Activated T-cell treated with anti-CD3 and anti-CD28 coated beads, Interleukin-2, amount 50 U/mL, for 1 hour (primary cell): ENCODE measurements around the gene FBN3.
"Not testable (repeated sequence)": the region's sequence is repeated elsewhere in the genome, so short reads cannot be mapped to it uniquely, and the experiment has no call there.

ENCODE experiments used
- DNase-seq: peaks from one replicate; pipeline ENCODE4 v3.0.0-alpha.2; 2020

FBN3 gene

GRCh38 chr19:8046569-8047165, 102.7 kb downstream of the FBN3 start:
- no peak for DNase-seq

GRCh38 chr19:8045872-8046568, 103.4 kb downstream of the FBN3 start:
- no peak for DNase-seq

DNA sequence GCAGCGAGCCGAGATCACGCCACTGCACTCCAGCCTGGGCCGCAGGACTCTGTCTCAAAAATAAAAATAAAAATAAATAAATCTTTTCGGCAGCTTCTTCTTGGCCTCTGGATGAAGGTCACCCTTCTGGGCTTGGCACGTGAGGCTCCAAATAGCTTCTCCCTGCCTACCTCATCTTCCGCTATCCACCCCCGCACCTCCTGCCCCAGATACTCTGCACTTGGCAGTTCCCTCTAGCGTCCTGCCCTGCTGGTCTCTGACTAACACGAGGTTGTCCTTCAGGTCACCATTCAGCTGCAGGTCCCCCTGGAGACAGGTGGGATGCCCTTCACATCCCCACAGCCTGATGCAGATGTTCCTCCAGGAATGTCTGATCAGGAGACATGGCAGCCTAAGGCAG, 105.4 kb downstream of the FBN3 start:
- DNase-seq: no peak

DNA sequence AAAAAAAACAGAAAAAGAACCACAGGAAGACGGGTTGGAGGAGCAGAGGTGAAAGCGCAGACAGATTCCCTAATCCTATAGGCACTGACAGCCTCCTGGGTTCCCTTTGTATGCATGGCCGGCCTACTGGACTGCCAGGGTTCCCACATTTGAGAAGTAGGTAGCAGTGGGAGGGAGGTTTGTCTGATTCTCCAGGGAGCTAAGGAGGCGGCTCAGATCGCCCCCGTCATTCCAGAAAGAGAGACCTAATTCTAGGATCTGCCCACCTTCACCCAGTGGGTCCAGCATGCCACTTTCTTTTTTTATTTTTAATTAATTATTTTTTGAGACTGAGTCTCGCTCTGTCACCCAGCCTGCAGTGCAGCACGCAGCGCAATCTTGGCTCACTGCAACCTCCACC, 106.5 kb downstream of the FBN3 start:
- no peak for DNase-seq

- no peak for DNase-seq
Measured at GRCh38 chr19:8041531-8041931, 107.9 kb downstream of the FBN3 start.

- DNase-seq: no peak
Measured at GRCh38 chr19:8039231-8039630, 110.2 kb downstream of the FBN3 start.

GRCh38 chr19:8038815-8039214, 110.6 kb downstream of the FBN3 start:
- DNase-seq: no peak

GRCh38 chr19:8036434-8037099, 112.8 kb downstream of the FBN3 start:
- DNase-seq: no peak

GRCh38 chr19:8034178-8034525, 115.2 kb downstream of the FBN3 start:
- no peak for DNase-seq

DNA sequence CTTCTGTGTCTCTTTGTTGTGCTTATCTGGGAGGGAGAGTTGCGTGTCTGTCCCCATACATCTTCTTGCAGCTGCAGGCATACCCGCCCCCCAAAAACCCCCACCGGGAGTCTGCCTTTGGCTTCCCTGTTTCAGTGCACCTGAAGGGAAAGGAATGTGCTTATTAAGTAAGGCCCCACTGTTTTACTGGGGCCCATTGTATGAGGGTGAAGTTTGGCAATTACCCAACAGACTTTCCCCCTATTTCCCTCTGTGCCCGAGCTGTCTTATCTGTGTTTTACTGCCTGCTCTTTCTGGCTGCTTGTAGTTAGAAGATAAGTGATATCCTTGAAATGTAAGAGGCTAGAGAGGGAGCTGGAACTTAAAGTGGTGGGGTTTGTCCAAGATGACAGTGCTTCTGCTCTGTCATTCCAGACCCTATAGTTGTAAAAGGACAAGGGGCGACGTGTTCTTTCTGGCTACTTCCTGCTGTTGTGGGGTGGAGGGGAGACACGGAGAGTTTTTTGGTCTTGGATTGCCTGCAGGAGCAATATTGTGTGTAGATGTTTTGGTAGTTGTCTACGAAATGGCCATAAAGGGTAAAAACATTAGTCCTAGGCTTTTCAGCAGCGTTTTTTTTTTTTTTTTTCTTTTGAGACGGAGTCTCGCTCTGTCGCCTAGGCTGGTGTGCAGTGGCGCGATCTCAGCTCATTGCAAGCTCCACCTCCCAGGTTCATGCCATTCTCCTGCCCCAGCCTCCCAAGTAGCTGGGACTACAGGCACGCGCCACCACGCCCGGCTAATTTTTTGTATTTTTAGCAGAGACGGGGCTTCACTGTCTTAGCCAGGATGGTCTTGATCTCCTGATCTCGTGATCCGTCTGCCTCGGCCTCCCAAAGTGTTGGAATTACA, 115.9 kb downstream of the FBN3 start:
- not testable (repeated sequence) for DNase-seq

DNA sequence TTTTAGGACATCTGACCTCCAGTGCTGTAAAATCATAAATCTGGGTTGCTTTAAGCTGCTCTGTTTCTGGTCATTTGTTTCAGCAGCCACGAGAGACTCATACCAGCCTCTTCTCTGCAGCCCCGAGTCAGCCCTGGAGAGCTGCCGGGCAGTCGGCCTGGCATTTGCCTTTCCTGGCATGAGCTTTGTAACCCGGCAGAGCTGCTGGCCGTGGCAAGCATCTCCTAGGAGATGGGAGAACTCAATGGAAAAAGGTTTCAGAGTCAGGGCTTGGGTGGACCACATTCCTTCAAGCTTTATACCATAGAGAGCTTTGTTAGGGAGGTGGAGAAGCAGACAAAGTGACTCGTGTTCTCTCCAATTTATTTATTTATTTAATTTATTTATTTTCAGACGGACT, 118.4 kb downstream of the FBN3 start:
- no peak for DNase-seq

- DNase-seq: no peak
Measured at GRCh38 chr19:8028951-8029491, 120.4 kb downstream of the FBN3 start.

DNA sequence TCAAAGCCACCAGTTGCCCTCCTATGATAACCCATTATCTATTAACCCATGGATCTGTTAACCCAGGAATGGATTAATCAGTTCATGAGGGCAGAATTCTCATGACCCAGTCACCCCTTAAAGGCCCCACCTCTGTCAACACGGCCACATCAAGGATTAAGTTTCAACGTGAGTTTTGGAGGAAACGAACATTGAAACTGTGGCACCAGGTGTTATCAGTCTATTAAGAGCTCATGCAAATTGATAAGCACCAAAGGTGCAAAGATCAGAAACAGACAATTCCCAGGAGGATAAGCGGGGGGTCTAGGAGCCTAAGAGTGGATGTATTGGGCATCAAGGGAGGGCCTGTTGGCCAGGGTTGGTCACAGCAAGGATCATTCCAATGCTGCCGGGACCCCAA, 124.1 kb downstream of the FBN3 start:
- DNase-seq: no peak

GRCh38 chr19:8024256-8024655, 125.1 kb downstream of the FBN3 start:
- DNase-seq: not testable (repeated sequence)

DNA sequence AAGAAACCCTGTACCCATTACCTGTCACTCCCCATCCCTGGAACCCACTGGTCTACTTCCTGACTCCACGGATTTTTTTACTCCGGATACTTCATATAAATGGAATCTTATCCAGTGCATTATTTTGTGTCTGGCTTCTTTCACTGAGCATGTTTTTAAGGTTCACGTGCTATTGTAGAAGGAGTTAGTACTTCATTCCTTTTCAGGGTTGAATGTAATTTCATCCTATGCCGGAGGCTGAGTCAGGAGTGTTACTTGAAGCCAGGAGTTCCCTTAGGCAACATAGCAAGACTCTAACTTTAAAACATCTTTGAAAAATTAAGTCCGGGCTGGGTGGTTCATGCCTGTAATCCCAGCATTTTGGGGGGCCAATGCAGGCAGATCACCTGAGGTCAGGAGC, 126.0 kb downstream of the FBN3 start:
- no peak for DNase-seq

DNA sequence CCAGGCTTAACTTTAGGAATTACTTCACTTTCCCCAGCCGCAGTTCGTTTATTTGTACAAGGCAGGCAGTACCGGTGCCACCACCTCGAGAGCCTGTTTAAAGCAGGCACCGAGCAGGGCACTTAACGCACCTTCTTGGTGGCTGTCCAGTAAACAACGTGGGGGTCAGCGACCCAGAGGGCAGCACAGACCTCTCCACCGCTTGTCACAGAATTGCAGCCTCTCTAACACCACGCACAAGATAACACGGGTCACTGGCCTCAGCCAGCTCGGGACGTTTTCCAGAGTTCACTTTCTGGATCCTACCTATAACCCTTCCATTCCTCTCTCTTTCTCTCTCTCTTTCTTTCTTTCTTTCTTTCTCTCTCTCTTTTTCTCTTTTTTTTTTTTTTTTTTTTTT, 127.1 kb downstream of the FBN3 start:
- no peak for DNase-seq

DNA sequence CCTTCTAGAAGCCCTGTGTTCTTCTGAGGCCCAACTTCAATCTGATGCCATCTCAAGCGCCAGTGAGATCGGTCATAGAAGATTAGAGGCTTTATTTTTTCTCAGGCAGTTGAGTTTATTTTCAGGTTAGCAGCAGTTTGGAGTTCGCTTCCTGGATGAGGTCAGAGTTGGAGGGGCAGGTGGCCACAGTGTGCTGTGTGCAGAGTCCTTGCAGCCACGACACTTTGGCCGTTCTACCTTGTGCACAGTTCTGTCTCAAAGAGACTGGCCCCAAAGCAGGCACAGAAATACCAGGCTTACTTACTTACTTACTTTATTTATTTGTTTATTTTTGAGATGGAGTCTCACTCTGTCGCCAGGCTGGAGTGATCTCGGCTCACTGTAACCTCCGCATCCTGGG, 128.0 kb downstream of the FBN3 start:
- DNase-seq: no peak

DNA sequence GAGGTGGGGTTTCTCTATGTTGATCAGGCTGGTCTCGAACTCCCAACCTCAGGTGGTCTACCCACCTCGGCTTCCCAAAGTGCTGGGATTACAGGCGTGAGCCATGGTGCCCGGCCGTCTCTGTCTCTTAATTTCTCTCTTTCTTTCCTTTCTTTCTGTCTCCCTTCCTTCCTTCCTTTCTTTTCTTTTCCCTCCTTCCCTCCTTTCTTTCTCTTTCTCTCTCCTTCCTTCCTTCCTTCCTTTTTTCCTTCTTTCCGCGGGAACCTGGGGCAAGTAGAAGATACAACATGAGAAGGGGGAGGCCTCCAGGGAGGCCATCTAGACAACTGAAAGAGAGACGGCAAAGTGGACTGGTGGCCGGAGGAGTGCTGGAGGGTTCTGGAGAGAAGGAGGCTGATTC, 128.7 kb downstream of the FBN3 start:
- DNase-seq: no peak

DNA sequence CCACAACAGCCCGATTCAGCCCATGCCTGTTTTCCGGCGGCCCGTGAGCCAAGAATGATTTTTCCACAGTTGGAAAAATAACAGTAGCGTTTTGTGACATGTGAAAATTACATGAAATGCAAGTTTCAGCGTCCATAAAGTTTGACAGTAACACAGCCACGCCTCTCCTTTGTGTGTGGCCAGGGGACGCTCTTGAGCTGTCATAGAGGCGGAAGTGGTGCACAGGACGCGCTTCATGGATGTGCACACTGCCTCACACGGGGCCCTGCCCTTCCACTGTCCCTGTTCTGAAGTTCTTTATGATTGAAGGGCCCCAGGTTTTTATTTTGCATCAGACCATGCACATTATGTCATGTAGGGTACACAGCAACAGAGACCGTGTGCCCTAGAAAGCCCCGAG, 131.6 kb downstream of the FBN3 start:
- DNase-seq: peak; percentile 23
